Upper lobe of left lung (tissue), 6 donors: ENCODE measurements around the gene ABHD13. TPM values are rescaled to one million over a fixed set of nuclear protein-coding genes. Genes with fewer than 3 reads are reported as not detected.

Source experiments
- ATAC-seq, 2 donors: fragments of 200-7000 bp; cut with Tn5 transposase; one replicate each; pipeline ENCODE4 v1.9.1; 2022; ENCODE audit warnings: mild to moderate bottlenecking in 2 of 2, moderate library complexity in 2 of 2; ENCODE audit not compliant: low FRiP score in 2 of 2
- DNase-seq, 2 donors: peaks; one replicate each; pipeline ENCODE4 v3.0.0-alpha.2; 2019 to 2020
- H3K27ac ChIP-seq, 4 donors: fragments of 200-600 bp; sonication (generic); one replicate each; pipeline ENCODE4 v1.5.1; 2016 to 2019
- H3K27me3 ChIP-seq, 4 donors: fragments of 200-600 bp; sonication (generic); one replicate each; pipeline ENCODE4 v1.5.1; 2017 to 2019
- H3K36me3 ChIP-seq, 4 donors: fragments of 200-600 bp; sonication (generic); one replicate each; pipeline ENCODE4 v1.5.1; 2016 to 2019
- H3K4me1 ChIP-seq, 4 donors: fragments of 200-600 bp; sonication (generic); one replicate each; pipeline ENCODE4 v1.5.1; 2018 to 2019
- H3K4me3 ChIP-seq, 4 donors: fragments of 200-600 bp; sonication (generic); one replicate each; pipeline ENCODE4 v1.5.1; 2017 to 2019; ENCODE audit warnings: mild to moderate bottlenecking in 2 of 4, moderate library complexity in 1 of 4
- H3K9me3 ChIP-seq, 4 donors: fragments of 200-600 bp; sonication (generic); one replicate each; pipeline ENCODE4 v1.5.1; 2018 to 2019
- EP300 ChIP-seq, 4 donors: sonication (generic); formaldehyde crosslinking; IDR thresholded peaks; one replicate each; pipeline ENCODE4 v1.5.1; 2017; ENCODE audit warnings: antibody characterized with exemption in 4 of 4, control low read depth in 2 of 4
- POLR2A ChIP-seq, 4 donors: fragments of 450-650 bp; IDR thresholded peaks; one replicate each; pipeline ENCODE4 v1.5.1; 2016 to 2017; ENCODE audit warnings: antibody characterized with exemption in 4 of 4, mild to moderate bottlenecking in 2 of 4
- POLR2AphosphoS5 ChIP-seq, 2 donors: sonication (generic); formaldehyde crosslinking; IDR thresholded peaks; one replicate each; pipeline ENCODE4 v1.5.1; 2017; ENCODE audit warnings: antibody characterized with exemption in 2 of 2
- WGBS, 2 donors: methylation state at CpG; one replicate each; pipeline ENCODE4 v1.1.5; 2017 to 2018; 5-methylcytosine and 5-hydroxymethylcytosine counted together
- total RNA-seq, 6 donors: library from RNA; depleted of rRNA in 4 of 6; stranded (reverse); fragments of >200 nt in 4 of 6; gene quantifications; one replicate each; pipeline versions ENCODE4 v1.1.0 to v1.2.1, GENCODE V29; 2016 to 2021
- TF ChIP-seq, protein P1 (sequence below), 6 experiments: fragments of 450-650 bp in 4 of 6; fragments of 200-600 bp in 2 of 6; sonication (generic) in 2 of 6; IDR thresholded peaks; one replicate each; pipeline ENCODE4 v1.5.1; 2016 to 2019; ENCODE audit warnings: antibody characterized with exemption in 6 of 6
- donor health status: DM: no; HTN: no; CAD: no; lungs with moderate emphysema.
- donor health status: DM: no; HTN: yes; CAD: no; lungs with severe emphysema.

ABHD13 gene
- total RNA-seq, 6 donors from 2014 or later, result 3.6 to 21.6 (median 9.3) TPM

DNA sequence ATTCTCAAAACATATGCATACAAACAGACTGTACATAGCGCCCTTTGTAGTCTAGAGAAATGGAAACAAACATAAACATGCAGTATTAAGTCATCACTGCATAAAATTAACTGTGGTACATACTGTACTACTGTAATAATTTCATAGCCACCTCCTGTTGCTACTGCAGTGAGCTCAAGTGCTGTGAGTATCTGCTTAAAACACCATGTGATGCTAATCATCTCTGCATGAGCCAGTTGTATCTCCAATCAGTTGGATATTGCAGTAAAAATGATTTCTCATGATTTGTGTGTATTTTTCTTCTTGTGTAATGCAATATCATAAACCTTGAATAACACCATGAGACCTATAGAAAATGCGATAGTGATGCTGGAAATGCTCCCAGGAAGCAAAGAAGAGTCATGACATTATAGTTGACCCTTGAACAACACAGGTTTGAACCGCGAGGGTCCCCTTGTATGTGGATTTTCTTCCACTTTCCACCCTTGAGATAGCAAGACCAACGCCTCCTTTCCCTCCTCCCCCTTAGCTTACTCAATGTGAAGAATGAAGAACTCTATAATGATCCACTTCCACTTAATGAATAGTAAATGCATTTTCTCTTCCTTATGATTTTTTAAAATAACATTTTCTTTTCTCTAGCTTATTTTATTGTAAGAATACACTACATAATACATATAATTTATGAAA lies 55.4 kb downstream of the ABHD13 start:
- no peak for ATAC-seq
- no peak for DNase-seq
- 82 to 84% methylated on average over 5 of the region's 5 CpGs for WGBS, 2 donors
- H3K4me3 ChIP-seq, result no peak overlapping the region
- H3K27ac ChIP-seq, result no peak overlapping the region
- H3K36me3 ChIP-seq, result no peaks in the 10 kb centered on the region
- TF ChIP-seq POLR2AphosphoS5 (IDR thresholded peaks at IDR 0.05) (no peak), EP300 (IDR thresholded peaks at IDR 0.05) (no peak), POLR2A (IDR thresholded peaks at IDR 0.05) (no peak)
- TF ChIP-seq, protein P1, sequence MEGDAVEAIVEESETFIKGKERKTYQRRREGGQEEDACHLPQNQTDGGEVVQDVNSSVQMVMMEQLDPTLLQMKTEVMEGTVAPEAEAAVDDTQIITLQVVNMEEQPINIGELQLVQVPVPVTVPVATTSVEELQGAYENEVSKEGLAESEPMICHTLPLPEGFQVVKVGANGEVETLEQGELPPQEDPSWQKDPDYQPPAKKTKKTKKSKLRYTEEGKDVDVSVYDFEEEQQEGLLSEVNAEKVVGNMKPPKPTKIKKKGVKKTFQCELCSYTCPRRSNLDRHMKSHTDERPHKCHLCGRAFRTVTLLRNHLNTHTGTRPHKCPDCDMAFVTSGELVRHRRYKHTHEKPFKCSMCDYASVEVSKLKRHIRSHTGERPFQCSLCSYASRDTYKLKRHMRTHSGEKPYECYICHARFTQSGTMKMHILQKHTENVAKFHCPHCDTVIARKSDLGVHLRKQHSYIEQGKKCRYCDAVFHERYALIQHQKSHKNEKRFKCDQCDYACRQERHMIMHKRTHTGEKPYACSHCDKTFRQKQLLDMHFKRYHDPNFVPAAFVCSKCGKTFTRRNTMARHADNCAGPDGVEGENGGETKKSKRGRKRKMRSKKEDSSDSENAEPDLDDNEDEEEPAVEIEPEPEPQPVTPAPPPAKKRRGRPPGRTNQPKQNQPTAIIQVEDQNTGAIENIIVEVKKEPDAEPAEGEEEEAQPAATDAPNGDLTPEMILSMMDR (IDR thresholded peaks at IDR 0.05), result no peak
- H3K9me3 ChIP-seq, result no peaks in the 10 kb centered on the region
- H3K4me1 ChIP-seq, result peaks cover 18 to 24% (median 22%) of the 10 kb centered on the region in 4 donors
- H3K27me3 ChIP-seq, result no peaks in the 10 kb centered on the region

DNA sequence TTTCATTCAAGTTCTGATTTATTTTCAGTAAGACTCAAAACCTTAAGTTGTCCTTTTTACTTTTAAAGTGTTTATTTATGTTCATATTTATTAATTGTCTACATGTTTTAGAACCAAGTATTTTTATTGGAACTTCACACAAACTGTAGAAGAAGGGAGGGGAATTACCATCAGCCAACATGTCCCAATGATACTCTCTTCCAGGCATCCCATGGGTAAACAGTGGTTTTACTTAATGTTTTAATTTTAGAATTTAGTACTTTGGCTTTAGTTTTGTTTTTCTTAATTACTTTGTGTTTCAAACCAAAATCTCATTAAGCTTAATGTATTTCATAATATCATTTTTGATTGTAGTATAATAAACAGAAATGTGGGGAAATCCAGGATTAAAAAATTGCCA lies 56.5 kb downstream of the ABHD13 start:
- Histone ChIP-seq H3K27me3 (no peaks in the 10 kb centered on the region), H3K9me3 (no peaks in the 10 kb centered on the region), H3K4me1 (peaks cover 8 to 16% (median 12%) of the 10 kb centered on the region in 4 donors), H3K27ac (no peak overlapping the region), H3K36me3 (no peaks in the 10 kb centered on the region), H3K4me3 (no peak overlapping the region)
- ATAC-seq (no peak), DNase-seq (no peak)
- TF ChIP-seq POLR2A (IDR thresholded peaks at IDR 0.05), result no peak
- no peak for TF ChIP-seq EP300 (IDR thresholded peaks at IDR 0.05)
- TF ChIP-seq, protein P1 (IDR thresholded peaks at IDR 0.05), result no peak
- no peak for TF ChIP-seq POLR2AphosphoS5 (IDR thresholded peaks at IDR 0.05)

DNA sequence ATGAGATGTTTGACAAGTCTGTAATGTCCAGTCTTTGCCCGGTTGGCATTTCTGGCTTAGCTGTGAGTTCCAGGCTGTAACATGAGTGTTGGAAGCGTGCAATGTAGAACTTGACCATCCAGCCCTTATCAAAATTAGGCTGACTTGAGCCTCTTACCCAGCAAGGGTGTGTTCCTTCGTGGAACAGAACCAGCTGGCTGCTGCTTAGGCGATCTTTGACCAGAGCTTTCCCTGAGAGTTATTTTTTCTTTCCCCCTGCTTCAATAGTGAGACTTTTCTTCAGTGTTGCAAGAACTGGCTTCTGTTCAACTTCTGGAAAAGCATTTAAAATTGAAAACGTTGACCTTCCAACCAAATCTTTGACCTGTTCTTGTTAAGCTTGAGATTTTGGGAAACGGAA lies 57.9 kb downstream of the ABHD13 start:
- no peaks in the 10 kb centered on the region for H3K36me3 ChIP-seq
- H3K9me3 ChIP-seq, result no peaks in the 10 kb centered on the region
- peaks cover 0 to 8% (median 2%) of the 10 kb centered on the region in 4 donors for H3K4me1 ChIP-seq
- no peak overlapping the region for H3K27ac ChIP-seq
- WGBS, 2 donors, result 51 to 58% methylated on average over 6 of the region's 6 CpGs
- DNase-seq (peak in 1 of 2 donors; percentile 53), ATAC-seq (peak in 1 of 2 donors; percentile 84)
- H3K27me3 ChIP-seq, result no peaks in the 10 kb centered on the region
- no peak overlapping the region for H3K4me3 ChIP-seq
- TF ChIP-seq, protein P1 (IDR thresholded peaks at IDR 0.05), result no peak
- TF ChIP-seq EP300 (IDR thresholded peaks at IDR 0.05) (no peak), POLR2A (IDR thresholded peaks at IDR 0.05) (no peak), POLR2AphosphoS5 (IDR thresholded peaks at IDR 0.05) (peak in 1 of 2 donors; percentile 11)

DNA sequence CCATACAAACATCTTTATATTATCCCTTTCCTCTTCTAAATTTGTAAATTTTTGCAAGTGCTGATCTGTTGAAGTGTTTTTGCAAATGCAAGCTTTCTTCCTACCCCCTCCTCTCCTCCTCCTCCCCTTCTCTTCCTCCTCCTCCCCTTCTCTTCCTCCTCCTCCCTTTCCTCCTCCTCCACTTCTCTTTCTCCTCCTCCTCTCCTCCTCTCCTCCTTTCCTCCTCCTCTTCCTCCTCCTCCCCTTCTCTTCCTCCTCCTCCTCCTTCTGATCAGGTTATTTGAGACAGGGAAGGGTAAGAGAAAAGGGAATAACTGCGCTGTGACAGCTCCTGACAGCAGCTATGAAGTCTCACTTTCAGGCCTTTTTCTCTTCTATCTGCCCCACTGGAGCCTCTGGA lies 60.3 kb downstream of the ABHD13 start:
- no peak overlapping the region for H3K4me3 ChIP-seq
- 95 to 97% methylated on average over 1 of the region's 1 CpG for WGBS, 2 donors
- TF ChIP-seq EP300 (IDR thresholded peaks at IDR 0.05) (no peak), POLR2AphosphoS5 (IDR thresholded peaks at IDR 0.05) (no peak), POLR2A (IDR thresholded peaks at IDR 0.05) (no peak)
- TF ChIP-seq, protein P1 (IDR thresholded peaks at IDR 0.05), result no peak
- H3K4me1 ChIP-seq, result peaks cover 0 to 8% (median 4%) of the 10 kb centered on the region in 4 donors
- no peak for DNase-seq
- no peak overlapping the region for H3K27ac ChIP-seq
- H3K9me3 ChIP-seq, result no peaks in the 10 kb centered on the region
- no peak for ATAC-seq
- no peaks in the 10 kb centered on the region for H3K27me3 ChIP-seq
- H3K36me3 ChIP-seq, result no peaks in the 10 kb centered on the region

DNA sequence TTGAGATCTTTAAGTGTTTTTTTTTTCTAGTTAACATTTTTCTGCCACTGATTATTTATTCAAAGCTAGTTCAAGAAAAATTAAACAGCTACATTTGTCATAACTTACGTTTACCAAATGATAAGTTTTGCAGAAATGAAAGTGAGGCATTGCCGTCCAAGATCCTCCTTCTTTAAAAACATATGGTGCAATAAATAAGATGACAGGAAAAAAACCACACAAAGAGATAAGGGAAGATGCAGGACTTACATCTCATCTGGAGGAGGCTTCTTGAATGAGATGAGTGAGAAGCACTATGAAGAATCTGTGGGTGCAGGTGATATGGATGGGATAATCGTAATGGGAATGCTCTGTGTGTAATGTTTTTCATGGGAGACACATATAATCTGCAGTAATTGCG lies 63.7 kb downstream of the ABHD13 start:
- peak in 1 of 2 donors; percentile 19 for ATAC-seq
- Histone ChIP-seq H3K9me3 (no peaks in the 10 kb centered on the region), H3K27ac (no peak overlapping the region), H3K27me3 (no peaks in the 10 kb centered on the region), H3K4me3 (no peak overlapping the region), H3K4me1 (peaks cover 0 to 4% (median 0%) of the 10 kb centered on the region in 4 donors), H3K36me3 (no peaks in the 10 kb centered on the region)
- TF ChIP-seq POLR2A (IDR thresholded peaks at IDR 0.05), result no peak
- TF ChIP-seq POLR2AphosphoS5 (IDR thresholded peaks at IDR 0.05), result no peak
- TF ChIP-seq, protein P1 (IDR thresholded peaks at IDR 0.05), result no peak
- no peak for TF ChIP-seq EP300 (IDR thresholded peaks at IDR 0.05)
- no peak for DNase-seq
- 56 to 68% methylated on average over 4 of the region's 4 CpGs for WGBS, 2 donors
